Hepatic stellate cell (primary cell): ENCODE results near the gene TMEM164.

Experiments
- DNase-seq: peaks from one replicate; pipeline ENCODE4 v3.0.0; 2011; ENCODE audit warnings: low spot score

Gene TMEM164

DNA sequence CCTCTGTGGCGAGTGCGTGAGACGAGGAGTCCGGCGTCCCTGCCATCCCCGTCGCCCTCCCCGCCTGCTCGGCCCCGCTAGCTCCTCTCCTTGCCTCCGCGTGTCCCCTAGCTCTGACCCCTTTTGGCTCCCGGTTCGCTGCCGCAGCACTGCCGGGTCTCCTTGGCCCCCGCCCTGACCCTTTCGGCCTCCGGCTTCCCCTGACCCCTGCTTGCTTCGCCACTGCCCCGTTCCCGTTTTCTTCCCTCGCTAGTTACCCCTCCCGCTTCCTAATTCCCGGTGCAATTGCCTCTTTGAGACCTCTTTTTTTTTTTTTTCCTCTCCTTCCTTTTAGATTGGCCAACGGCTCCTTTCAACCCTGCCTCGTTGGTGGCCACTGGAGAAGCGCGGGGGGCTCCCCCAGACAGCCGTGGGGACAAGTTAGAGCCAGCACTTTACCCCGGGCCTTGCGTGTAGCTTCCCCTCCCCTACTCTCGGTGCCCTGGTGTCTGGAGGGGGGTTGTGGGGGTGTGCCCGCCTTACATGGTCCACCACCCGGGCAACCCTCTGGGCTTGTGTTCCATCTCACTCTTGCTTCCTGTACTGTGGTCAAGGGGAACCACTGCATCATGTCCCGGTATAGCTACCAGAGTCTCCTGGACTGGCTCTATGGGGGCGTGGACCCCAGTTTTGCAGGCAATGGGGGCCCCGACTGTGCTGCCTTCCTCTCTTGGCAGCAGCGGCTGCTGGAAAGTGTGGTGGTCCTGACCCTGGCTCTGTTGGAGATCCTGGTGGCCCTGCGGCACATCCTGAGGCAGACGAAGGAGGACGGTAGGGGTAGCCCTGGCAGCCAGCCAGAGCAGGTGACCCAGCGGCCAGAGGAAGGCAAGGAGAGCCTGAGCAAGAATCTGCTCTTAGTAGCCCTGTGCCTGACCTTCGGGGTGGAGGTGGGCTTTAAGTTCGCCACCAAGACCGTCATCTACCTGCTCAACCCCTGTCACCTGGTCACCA, 548 bp downstream of the TMEM164 start:
- DNase-seq, result no peak

DNA sequence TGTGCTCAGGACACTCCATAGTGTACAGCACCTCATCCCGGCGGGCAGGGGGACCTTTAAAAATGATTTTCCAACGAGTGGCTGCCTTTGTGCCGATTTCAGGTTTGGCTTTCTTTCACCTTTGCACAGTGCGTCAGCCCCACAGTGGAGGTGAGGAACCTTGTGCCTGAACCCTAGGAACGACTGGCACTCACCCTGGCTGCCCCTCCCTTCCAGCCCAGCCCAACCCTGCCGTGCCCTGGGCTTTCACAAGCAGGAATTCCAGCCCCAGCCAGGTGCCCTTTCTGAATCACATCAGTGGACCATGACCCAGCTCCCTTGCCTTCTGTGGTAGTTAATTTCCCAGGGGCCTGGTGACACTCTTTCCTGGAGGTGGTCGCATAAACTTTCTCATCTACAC, 1.3 kb downstream of the TMEM164 start:
- DNase-seq, result no peak

- DNase-seq, result no peak
These were observed 1.9 kb downstream of the TMEM164 start for GRCh38 chrX:110004731-110005369.

DNA sequence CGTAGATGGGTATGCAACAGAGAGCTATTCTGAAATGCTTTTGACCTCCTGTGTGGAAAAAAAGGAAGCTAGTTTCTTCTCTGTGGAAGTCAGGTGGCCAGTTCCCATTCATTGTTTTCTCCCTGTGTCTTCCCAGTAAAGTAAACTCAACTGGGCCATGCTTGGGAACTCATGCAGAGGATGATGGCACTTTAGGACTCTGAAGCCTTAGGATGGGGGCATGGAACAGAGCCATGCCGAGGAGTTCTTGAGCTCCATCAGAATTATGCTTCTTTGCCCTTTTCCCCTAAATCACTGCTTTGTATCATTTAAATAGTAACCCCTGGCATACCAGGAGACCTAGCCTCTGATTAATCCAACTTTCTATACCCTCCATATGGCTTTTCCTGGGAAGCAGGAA, 3.2 kb downstream of the TMEM164 start:
- DNase-seq, result no peak

GRCh38 chrX:110006821-110007375, 4.0 kb downstream of the TMEM164 start:
- DNase-seq, result no peak

- DNase-seq, result no peak
These were observed 5.2 kb downstream of the TMEM164 start for GRCh38 chrX:110008011-110008635.

DNA sequence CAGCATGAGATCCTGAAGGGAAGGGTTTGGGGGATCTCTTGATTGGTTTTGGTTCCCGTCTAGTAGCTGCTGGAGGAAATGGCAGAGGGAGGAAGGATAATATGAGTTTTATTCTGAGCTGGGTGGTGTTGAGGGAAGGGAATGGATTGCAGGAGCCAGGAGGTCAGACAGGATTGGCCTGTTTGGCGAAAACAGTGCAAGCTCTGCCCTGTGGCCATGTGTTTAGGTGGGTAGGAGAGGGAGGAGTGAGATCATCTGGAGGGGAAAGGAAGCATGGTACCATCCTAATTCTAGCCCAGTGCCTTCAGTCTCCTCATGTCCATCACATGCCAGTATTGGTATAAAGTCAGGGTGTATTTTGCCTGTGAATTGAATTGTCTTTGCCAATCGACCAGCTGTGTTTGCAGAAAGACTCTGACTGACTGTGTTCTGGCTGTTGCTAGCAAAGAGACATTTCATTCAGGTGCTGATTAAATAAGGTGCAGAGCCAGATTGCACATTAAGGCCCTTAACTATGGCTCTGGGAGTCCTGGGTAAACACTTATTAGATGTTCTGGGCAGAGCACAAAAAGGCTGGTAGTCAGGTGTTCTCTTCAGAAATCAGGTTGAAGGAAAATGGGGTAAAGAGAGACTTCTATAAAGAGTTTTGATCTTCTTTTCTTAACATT, 10.0 kb downstream of the TMEM164 start:
- DNase-seq, result no peak

GRCh38 chrX:110013968-110014367, 11.1 kb downstream of the TMEM164 start:
- DNase-seq, result no peak

DNA sequence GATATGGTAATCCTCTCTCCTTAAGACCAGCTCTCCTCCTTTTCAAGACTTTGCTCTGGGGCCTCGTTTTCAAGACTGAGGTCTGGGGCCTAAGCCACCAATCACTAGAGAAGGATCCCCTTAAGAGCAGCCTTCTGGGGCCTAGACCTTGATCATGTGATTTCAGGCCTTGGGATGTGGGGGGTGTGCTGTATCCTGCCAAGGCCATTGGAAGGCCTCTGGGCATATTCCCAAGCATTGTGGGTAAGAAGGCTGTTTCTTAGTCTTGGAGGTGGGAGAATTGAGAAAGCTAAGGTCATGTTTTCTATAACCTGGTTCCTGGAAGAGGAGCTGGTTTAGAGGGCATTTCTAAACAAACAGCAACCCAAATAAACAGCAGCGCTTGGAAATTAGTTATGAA, 12.1 kb downstream of the TMEM164 start:
- DNase-seq, result no peak

- DNase-seq, result no peak
These were observed 13.0 kb downstream of the TMEM164 start for GRCh38 chrX:110015915-110016314.

DNA sequence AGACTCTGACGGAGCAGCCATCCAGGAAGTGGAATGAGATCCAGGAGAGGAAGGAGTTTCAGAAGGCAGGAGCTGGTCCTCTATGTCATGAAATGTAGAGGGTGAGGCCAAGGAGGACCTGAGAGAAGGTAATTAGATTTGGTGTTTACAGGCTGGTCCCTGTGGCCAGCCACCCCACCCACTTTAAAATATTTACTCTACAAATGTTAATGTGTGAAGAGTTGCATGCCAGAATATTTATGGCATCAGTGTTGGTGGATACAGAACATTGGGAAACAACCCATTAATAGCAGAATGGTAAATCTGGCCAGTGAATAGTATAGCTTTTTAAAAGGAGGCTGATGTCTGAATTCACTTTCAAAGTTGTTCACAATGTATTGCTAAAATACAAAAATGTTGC, 17.6 kb downstream of the TMEM164 start:
- DNase-seq, result no peak

DNA sequence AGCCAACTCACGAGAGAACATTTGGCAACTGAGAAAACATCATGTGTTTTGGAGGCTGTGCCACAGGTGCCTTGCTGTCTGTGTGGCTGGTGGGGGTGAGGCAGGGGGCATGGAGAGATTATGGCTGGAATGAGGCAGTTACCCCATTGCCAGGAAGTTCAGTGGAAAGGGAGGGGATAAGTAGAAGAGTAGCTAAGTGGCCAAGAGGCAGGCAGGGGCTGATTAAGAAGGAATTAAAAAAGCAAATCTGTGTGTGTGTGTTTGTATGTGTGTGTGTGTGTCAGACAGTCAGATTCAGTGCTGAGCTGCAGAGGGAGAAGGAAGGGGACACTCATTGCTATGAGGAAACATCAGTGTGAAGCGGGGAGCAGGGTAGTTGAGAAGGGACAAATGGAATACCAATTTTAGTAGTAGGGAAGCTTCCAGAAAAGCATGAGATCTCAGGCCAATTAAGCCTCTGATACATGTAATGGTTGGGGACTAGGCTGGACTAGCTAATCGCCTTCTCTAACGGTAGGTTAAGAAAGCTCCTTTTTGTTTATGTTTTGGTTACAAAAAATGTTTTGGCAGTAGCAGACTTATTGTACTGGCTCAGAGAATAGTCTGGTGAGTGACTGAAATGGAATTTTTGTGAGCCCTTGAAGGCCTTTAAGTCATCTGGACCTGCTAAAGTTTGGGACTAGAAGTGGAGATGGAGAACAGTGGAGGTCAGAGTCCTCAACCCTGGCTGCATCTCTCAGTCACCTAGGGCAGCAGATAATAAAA, 18.5 kb downstream of the TMEM164 start:
- DNase-seq, result no peak

- DNase-seq, result no peak
These were observed 19.9 kb downstream of the TMEM164 start for GRCh38 chrX:110022599-110023448.

DNA sequence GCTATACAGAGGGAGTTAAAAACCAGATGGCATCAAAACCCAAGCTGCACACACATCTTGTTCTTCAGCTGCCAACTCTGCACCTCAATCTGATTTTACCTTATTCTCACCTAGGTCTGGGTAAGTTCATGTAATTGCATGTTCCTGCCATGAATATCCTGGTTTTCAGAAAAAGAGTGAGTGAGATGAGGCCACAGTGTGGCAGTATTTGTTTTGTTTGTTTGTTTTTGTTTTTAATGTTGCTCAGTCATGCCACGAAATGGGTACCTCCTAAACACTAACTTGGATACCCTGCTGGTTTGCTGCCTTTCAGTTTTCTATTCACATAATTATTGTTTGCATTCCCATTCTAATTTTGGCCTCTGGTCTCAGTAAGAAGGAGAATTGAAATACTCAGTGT, 22.5 kb downstream of the TMEM164 start:
- DNase-seq, result no peak

GRCh38 chrX:110026099-110026844, 23.4 kb downstream of the TMEM164 start:
- DNase-seq, result no peak

GRCh38 chrX:110032534-110033147, 29.7 kb downstream of the TMEM164 start:
- DNase-seq, result no peak

DNA sequence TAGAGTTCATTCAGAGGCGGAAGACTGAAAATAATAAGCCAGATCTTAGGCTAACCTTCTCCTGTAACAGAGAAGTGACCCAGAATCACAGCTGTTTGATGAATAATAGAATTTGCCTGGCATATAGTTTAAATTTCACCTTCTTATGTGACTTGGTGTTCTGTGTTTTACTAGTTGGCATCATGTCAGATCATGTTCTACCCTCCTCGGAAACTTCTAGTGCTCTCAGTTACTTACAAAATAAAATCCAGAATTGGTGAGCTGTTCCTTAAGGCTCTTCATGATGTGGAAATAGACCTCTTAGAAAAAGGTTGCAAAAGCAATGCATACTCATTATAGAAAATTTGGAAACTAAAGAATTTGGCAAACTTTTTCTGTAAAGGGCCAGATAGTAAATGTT, 31.1 kb downstream of the TMEM164 start:
- no peak for DNase-seq

GRCh38 chrX:110036162-110037033, 33.5 kb downstream of the TMEM164 start:
- no peak for DNase-seq
